Prostate gland (tissue), 2 donors: ENCODE results near the gene DNMT1. TPM values are rescaled to one million over a fixed set of nuclear protein-coding genes. Genes with fewer than 3 reads are reported as not detected.

Experiments used
- DNase-seq: peaks from one replicate; pipeline ENCODE4 v3.0.0-alpha.2; 2019; ENCODE audit warnings: low spot score
- H3K27ac ChIP-seq, 2 donors: fragments of 200-600 bp; sonication (generic); 2 replicates each; pipeline ENCODE4 v1.5.1; 2017 to 2019
- H3K27me3 ChIP-seq: fragments of 200-600 bp; sonication (generic); replicated peaks from 2 replicates; pipeline ENCODE4 v1.5.1; 2019; ENCODE audit not compliant: insufficient read depth
- H3K36me3 ChIP-seq, 2 donors: fragments of 200-600 bp; sonication (generic); 1 replicate in 1 of 2; 2 replicates in 1 of 2; pipeline versions ENCODE4 v1.5.1 to v1.8.1; 2017 to 2019
- H3K4me1 ChIP-seq: fragments of 200-600 bp; sonication (generic); replicated peaks from 2 replicates; pipeline ENCODE4 v1.5.1; 2019
- H3K4me3 ChIP-seq, 2 donors: fragments of 200-600 bp; sonication (generic); 2 replicates each; pipeline ENCODE4 v1.5.1; 2017 to 2019
- H3K9me3 ChIP-seq: fragments of 200-600 bp; sonication (generic); 2 replicates; pipeline ENCODE4 v1.5.1; 2017
- CTCF ChIP-seq, 4 experiments: fragments of 200-600 bp in 2 of 4; fragments of 450-650 bp in 2 of 4; sonication (generic) in 2 of 4; IDR thresholded peaks; 1 replicate in 3 of 4; 2 replicates in 1 of 4; pipeline ENCODE4 v1.5.1; 2016 to 2019; ENCODE audit warnings: antibody characterized with exemption in 4 of 4, mild to moderate bottlenecking in 2 of 4, moderate library complexity in 2 of 4
- POLR2A ChIP-seq: fragments of 450-650 bp; IDR thresholded peaks from one replicate; pipeline ENCODE4 v1.6.1; 2016; ENCODE audit warnings: antibody characterized with exemption, mild to moderate bottlenecking
- POLR2AphosphoS5 ChIP-seq: sonication (generic); formaldehyde crosslinking; IDR thresholded peaks from one replicate; pipeline ENCODE4 v1.6.1; 2017; ENCODE audit warnings: antibody characterized with exemption
- WGBS: methylation state at CpG from one replicate; pipeline ENCODE4 v1.1.5; 2018; 5-methylcytosine and 5-hydroxymethylcytosine counted together
- intact Hi-C: fragments of 100-400 bp; cut with DNase I; formaldehyde crosslinking; loops from one replicate; pipeline ENCODE4 v1.14.2; 2022
- total RNA-seq, 2 donors: library from RNA; depleted of rRNA; stranded (reverse); fragments of >200 nt; gene quantifications; one replicate each; pipeline ENCODE4 v1.1.0, GENCODE V29; 2016

Gene DNMT1
- total RNA-seq, 2 donors from 2014 or later: 29.9 to 50.0 TPM

- intact Hi-C loops: no loop called here
- Histone ChIP-seq H3K9me3 (no peaks in the 10 kb centered on the region), H3K27ac (no peak overlapping the region), H3K4me1 (no peaks in the 10 kb centered on the region), H3K27me3 (no peaks in the 10 kb centered on the region), H3K4me3 (no peak overlapping the region), H3K36me3 (no peaks in the 10 kb centered on the region)
- DNase-seq: no peak
- 96% methylated on average over 17 of the region's 17 CpGs for WGBS
- TF ChIP-seq POLR2A (no peak), POLR2AphosphoS5 (no peak), CTCF (IDR thresholded peaks at IDR 0.05) (no peak)
Observed at GRCh38 chr19:10091370-10091687, 103.4 kb downstream of the DNMT1 start.

GRCh38 chr19:10089801-10090375 is 104.9 kb downstream of the DNMT1 start:
- H3K9me3 ChIP-seq: no peaks in the 10 kb centered on the region
- no peak for DNase-seq
- no peak overlapping the region for H3K4me3 ChIP-seq
- H3K27ac ChIP-seq: no peak overlapping the region
- TF ChIP-seq CTCF (IDR thresholded peaks at IDR 0.05) (no peak), POLR2AphosphoS5 (no peak), POLR2A (no peak)
- 77% methylated on average over 15 of the region's 15 CpGs for WGBS
- no peaks in the 10 kb centered on the region for H3K4me1 ChIP-seq
- H3K36me3 ChIP-seq: no peaks in the 10 kb centered on the region
- no peaks in the 10 kb centered on the region for H3K27me3 ChIP-seq
- intact Hi-C loops: no loop called here

DNA sequence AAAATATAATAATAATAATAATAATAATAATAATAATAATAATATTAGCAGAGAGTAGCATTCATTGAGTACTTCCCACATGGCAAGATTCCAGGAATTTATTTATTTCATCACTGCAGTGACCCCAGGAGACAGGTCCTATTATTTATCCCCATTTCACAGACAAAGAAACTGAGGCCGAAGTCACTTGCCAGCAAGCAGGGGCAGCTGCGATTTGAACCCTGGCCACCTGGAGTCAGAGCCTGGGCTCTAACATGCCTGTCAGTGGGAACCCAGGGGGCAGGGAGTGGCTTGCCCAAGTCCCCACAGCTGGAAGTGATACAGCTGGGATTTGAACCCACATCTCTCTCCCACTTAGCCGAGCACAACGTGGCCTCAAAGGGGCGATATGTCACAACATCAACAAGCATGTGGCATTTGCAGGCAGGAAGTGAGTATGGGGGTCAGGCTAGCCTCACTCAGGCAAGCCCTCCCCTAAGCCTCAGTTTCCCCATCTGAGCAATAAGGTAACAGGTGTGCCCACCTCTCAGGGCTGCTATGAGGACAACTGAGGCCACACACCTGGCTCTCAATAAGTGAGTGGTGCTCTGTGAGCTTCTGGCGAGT is 105.7 kb downstream of the DNMT1 start:
- Histone ChIP-seq H3K4me1 (no peaks in the 10 kb centered on the region), H3K36me3 (no peaks in the 10 kb centered on the region), H3K9me3 (no peaks in the 10 kb centered on the region), H3K4me3 (no peak overlapping the region), H3K27ac (no peak overlapping the region), H3K27me3 (no peaks in the 10 kb centered on the region)
- TF ChIP-seq CTCF (IDR thresholded peaks at IDR 0.05) (no peak), POLR2A (no peak), POLR2AphosphoS5 (no peak)
- WGBS: 94% methylated on average over 6 of the region's 6 CpGs
- intact Hi-C loops: no loop called here
- DNase-seq: no peak

- Histone ChIP-seq H3K27me3 (no peaks in the 10 kb centered on the region), H3K4me1 (no peaks in the 10 kb centered on the region), H3K9me3 (no peaks in the 10 kb centered on the region), H3K36me3 (no peaks in the 10 kb centered on the region), H3K27ac (peak overlapping the region in 1 of 2 donors; percentile 85), H3K4me3 (no peak overlapping the region)
- WGBS: 90% methylated on average over 18 of the region's 18 CpGs
- TF ChIP-seq CTCF (IDR thresholded peaks at IDR 0.05): no peak
- TF ChIP-seq POLR2AphosphoS5: no peak
- TF ChIP-seq POLR2A: no peak
- DNase-seq: no peak
- intact Hi-C loops: no loop called here
Observed at GRCh38 chr19:10087296-10088061, 107.3 kb downstream of the DNMT1 start.
